ENCODE measurements around the gene PTPRT.
A peak's percentile ranks its signal among the peaks of the same experiment; 100 is the strongest.

PTPRT gene

DNA sequence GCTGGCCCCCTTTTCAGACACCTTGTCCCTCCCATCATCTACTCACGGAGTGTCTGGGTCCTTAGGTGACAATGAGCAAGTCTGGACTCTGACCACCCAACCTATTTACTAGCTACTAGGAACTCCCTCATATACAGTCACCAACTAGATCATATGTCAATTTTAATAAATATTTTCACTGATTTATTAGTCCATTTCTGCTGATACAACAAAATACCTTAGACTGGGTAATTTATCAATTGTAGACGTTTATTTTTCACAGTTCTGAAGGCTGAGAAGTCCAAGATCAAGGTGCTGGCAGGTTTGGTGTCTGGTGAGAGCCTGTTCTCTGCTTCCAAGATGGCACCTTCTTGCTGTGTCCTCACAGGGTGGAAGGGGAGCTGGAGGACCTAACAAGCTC, 229.7 kb downstream of the PTPRT start:
- no peaks in the 10 kb centered on the region for H3K36me3 ChIP-seq (ENCODE audit: insufficient read depth, low read depth, low read length)
- H3K27me3 ChIP-seq (ENCODE audit: insufficient read depth, low read length), result no peaks in the 10 kb centered on the region
- no peak overlapping the region for H3K27ac ChIP-seq (ENCODE audit: low read length)
- peaks cover 7% of the 10 kb centered on the region; the same call in 1 of the 2 replicates for H3K4me1 ChIP-seq (ENCODE audit: insufficient read depth, low read length)
- no peak overlapping the region for H3K4me3 ChIP-seq (ENCODE audit: low read length)
- H3K9ac ChIP-seq (ENCODE audit: low read depth, low read length), result no peak overlapping the region
- H3K9me3 ChIP-seq (ENCODE audit: insufficient read depth, low read depth, low read length), result peaks cover 5% of the 10 kb centered on the region

DNA sequence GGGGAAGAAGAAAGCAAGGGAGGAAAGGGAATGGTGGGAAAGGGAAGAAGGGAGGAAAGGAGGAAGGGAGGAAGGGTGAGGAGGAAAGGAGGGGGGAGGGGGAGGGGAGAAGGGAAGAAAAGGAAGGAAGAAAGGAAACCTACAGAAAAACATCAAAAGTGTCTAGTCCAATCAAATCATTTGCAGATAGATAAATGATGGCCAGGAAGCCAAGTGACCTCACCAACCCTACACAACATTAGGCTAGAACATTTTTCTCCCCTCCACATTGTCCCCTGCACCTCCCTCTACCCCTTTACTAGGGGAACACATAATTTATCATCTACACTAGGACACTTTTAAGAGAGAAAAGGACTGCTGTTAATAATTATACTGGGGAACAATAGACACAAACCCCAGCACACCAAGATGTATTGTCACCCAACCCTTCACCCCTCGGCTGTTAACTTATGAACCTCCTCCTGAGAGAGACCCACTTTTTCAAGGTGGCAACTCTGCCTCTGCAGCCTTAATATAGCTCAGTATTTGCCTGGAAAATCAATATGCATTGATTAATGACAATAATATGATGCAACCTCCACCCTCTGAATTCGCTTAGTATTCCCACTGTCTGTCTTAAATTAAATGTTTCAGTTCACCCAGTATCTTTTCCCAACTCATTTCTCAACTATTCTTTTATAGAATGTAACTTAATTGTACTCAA, 231.2 kb downstream of the PTPRT start:
- Histone ChIP-seq H3K9me3 (ENCODE audit: insufficient read depth, low read depth, low read length) (peaks cover 5% of the 10 kb centered on the region), H3K27me3 (ENCODE audit: insufficient read depth, low read length) (no peaks in the 10 kb centered on the region), H3K27ac (ENCODE audit: low read length) (no peak overlapping the region), H3K9ac (ENCODE audit: low read depth, low read length) (no peak overlapping the region), H3K4me3 (ENCODE audit: low read length) (no peak overlapping the region), H3K36me3 (ENCODE audit: insufficient read depth, low read depth, low read length) (no peaks in the 10 kb centered on the region), H3K4me1 (ENCODE audit: insufficient read depth, low read length) (peaks cover under 1% of the 10 kb centered on the region; the same call in 1 of the 2 replicates)

DNA sequence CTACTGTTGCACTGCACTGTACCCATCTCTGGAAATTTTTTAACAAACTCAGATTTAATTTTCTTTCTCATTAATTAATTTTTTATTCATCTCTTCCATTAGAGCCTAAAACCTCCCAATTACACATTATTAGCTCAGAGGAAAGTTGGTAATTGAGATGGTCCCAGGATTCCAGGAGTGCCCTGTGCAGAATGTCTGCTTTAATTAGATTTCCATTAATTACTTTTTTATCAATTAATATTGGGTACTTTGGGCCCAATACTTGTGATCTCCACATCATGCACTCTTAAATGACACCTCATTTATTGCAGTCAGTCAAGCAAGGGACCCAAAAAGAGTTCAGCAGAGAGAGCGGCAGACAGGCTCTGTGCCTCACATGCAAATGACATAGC, 232.0 kb downstream of the PTPRT start:
- Histone ChIP-seq H3K27me3 (ENCODE audit: insufficient read depth, low read length) (no peaks in the 10 kb centered on the region), H3K9me3 (ENCODE audit: insufficient read depth, low read depth, low read length) (peaks cover 5% of the 10 kb centered on the region), H3K9ac (ENCODE audit: low read depth, low read length) (no peak overlapping the region), H3K4me1 (ENCODE audit: insufficient read depth, low read length) (no peaks in the 10 kb centered on the region), H3K4me3 (ENCODE audit: low read length) (no peak overlapping the region), H3K36me3 (ENCODE audit: insufficient read depth, low read depth, low read length) (no peaks in the 10 kb centered on the region), H3K27ac (ENCODE audit: low read length) (no peak overlapping the region)

DNA sequence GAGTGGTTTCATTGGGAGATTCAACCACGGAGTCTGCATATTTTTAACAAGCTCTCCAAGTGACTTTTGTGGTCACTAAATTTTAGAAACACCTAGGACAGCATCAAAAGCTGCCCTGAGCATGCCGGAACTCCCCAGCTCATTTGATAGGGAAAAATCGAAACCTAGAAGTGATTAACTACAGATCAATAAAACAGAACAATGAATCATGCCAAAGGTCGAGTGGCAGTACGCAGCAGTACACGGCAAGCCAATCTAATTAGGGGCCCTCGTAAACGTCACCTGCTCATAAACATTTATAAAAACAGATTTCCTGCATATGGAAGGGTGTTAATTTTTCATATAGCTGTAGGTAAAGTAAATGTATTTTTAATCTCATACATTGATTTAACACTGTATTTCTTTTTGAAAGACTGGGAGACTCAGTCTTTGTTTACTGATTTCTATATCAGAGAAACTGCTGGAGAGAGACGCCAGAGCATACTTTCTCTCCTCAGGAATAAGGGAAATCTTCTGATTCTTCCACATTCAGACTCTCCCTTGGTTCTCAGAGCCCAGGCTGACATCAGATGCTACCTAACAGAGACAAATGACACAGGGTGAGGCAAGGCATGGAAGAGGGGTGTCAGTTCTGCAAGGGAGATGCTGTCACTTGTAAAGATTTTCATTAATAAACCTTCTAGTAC, 232.5 kb downstream of the PTPRT start:
- Histone ChIP-seq H3K4me1 (ENCODE audit: insufficient read depth, low read length) (no peaks in the 10 kb centered on the region), H3K4me3 (ENCODE audit: low read length) (no peak overlapping the region), H3K27me3 (ENCODE audit: insufficient read depth, low read length) (no peaks in the 10 kb centered on the region), H3K9me3 (ENCODE audit: insufficient read depth, low read depth, low read length) (peaks cover 3% of the 10 kb centered on the region), H3K27ac (ENCODE audit: low read length) (no peak overlapping the region), H3K9ac (ENCODE audit: low read depth, low read length) (no peak overlapping the region), H3K36me3 (ENCODE audit: insufficient read depth, low read depth, low read length) (no peaks in the 10 kb centered on the region)

DNA sequence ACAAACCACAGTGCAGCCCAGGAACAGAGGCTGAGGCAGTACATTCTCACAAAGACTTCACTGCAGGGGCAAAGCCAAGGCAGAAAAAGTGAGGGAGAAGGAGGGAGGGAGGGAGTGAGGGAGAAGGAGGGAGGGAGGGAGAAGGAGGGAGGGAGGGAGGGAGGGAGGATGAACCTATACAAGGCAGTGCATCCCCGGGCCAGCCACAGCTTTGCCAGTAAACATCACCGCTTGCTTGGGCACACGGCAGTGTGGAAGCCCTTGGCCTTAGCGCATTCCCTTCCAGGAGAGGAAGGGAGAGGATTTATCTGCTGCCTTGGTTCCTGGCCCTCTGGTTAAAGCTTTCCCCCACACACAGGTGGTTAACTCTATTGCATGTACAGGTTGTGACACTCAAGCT, 234.0 kb downstream of the PTPRT start:
- Histone ChIP-seq H3K9me3 (ENCODE audit: insufficient read depth, low read depth, low read length) (no peaks in the 10 kb centered on the region), H3K36me3 (ENCODE audit: insufficient read depth, low read depth, low read length) (no peaks in the 10 kb centered on the region), H3K4me3 (ENCODE audit: low read length) (no peak overlapping the region), H3K9ac (ENCODE audit: low read depth, low read length) (no peak overlapping the region), H3K4me1 (ENCODE audit: insufficient read depth, low read length) (no peaks in the 10 kb centered on the region), H3K27me3 (ENCODE audit: insufficient read depth, low read length) (no peaks in the 10 kb centered on the region), H3K27ac (ENCODE audit: low read length) (no peak overlapping the region)

DNA sequence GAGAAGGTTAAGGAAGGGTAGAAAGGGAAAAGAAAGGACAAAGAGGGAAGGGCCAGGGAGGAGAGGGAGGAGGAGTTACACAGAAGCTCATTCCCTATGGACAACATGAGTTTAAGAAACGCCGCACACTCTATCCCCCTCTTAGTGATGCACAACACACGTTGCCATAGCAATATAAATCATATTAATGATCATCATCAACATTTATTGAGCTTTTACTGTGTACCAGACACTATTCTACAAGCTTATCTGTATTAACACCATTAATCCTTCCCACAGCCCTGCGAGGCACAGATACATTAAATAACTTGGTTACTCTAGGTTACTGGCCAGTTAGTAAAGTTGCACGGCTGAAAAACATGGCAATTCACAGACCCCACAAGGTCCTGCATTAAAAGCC, 234.8 kb downstream of the PTPRT start:
- Histone ChIP-seq H3K9me3 (ENCODE audit: insufficient read depth, low read depth, low read length) (no peaks in the 10 kb centered on the region), H3K4me3 (ENCODE audit: low read length) (no peak overlapping the region), H3K27me3 (ENCODE audit: insufficient read depth, low read length) (no peaks in the 10 kb centered on the region), H3K36me3 (ENCODE audit: insufficient read depth, low read depth, low read length) (no peaks in the 10 kb centered on the region), H3K27ac (ENCODE audit: low read length) (no peak overlapping the region), H3K4me1 (ENCODE audit: insufficient read depth, low read length) (no peaks in the 10 kb centered on the region), H3K9ac (ENCODE audit: low read depth, low read length) (no peak overlapping the region)

DNA sequence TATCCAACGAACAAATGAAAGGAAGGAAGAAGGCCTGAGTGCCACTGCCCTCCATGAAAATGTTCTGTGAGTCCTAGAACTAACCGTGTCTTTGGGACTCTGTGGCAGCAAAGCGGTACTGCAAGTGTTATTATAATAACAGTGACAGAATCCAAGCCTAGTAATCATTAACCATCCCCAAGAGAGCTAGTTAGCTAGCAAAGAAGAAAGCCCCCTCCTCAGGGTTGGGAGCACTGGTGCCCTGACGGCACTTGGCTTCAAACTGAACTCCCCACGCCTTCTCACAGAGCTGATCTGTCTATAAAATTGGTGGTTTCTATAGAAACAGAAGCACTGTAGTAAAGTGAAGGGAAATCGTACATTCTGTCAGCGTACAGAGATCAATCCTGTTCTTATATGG, 239.8 kb downstream of the PTPRT start:
- no peaks in the 10 kb centered on the region for H3K27me3 ChIP-seq (ENCODE audit: insufficient read depth, low read length)
- H3K4me3 ChIP-seq (ENCODE audit: low read length), result no peak overlapping the region
- H3K9me3 ChIP-seq (ENCODE audit: insufficient read depth, low read depth, low read length), result no peaks in the 10 kb centered on the region
- no peaks in the 10 kb centered on the region for H3K36me3 ChIP-seq (ENCODE audit: insufficient read depth, low read depth, low read length)
- no peak overlapping the region for H3K9ac ChIP-seq (ENCODE audit: low read depth, low read length)
- no peak overlapping the region for H3K27ac ChIP-seq (ENCODE audit: low read length)
- H3K4me1 ChIP-seq (ENCODE audit: insufficient read depth, low read length), result no peaks in the 10 kb centered on the region

DNA sequence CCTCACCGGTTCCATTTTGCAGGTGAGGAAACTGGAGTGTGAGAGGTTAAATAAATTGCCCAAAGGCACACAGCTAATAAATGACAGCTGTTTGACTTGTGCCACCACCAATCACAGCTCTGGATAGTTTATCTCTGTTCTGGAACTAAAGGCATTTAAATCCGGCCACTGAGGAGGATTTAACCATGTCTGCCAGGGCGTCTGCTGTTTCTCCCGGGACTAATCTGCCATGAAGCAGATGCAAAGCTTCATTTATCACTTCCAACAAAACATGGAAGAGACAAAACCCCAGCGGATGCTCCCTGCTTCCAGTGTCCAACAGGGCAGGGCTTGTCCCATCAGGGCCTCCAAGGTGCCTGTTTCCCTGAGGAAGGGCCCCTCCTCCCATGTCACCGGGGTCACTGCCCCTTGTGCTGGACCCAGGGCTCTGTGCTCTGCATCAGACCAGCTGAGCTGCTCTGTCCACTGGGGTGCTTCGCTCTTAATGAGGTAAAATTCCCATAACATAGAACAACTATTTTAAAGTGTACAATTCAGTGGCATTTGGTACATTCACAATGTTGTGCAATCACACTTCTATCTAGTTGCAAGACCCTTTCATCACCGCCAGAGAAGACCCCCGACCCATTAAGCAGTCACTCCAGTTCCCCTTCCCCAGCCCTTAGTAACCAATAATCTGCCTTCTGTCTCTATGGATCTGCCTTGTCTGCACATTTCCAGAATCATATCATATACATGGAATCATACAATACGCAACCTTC, 244.3 kb downstream of the PTPRT start:
- Histone ChIP-seq H3K27ac (ENCODE audit: low read length) (no peak overlapping the region), H3K9me3 (ENCODE audit: insufficient read depth, low read depth, low read length) (no peaks in the 10 kb centered on the region), H3K27me3 (ENCODE audit: insufficient read depth, low read length) (no peaks in the 10 kb centered on the region), H3K4me1 (ENCODE audit: insufficient read depth, low read length) (no peaks in the 10 kb centered on the region), H3K36me3 (ENCODE audit: insufficient read depth, low read depth, low read length) (no peaks in the 10 kb centered on the region), H3K9ac (ENCODE audit: low read depth, low read length) (no peak overlapping the region), H3K4me3 (ENCODE audit: low read length) (no peak overlapping the region)

DNA sequence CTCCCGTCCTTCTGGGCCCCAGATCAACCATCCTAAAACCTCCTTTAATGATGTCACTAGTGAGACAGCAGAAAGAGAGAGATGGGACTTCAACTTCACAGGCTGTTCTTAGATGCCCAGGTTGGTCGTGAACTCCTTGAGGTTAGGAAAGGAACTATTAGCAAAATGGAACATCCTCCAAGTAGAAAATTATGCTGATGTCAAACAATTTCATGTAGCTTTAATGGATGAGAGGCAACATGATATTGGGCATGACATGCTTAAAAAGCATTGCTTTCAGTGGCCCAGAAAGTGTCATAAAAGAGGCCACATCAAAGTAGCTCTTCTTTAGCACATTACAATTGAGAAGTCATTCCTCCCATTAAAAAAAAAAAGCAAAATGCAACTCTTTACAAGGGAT, 248.1 kb downstream of the PTPRT start:
- Histone ChIP-seq H3K9me3 (ENCODE audit: insufficient read depth, low read depth, low read length) (no peaks in the 10 kb centered on the region), H3K4me3 (ENCODE audit: low read length) (no peak overlapping the region), H3K9ac (ENCODE audit: low read depth, low read length) (no peak overlapping the region), H3K4me1 (ENCODE audit: insufficient read depth, low read length) (peaks cover 17% of the 10 kb centered on the region; the same call in 1 of the 2 replicates), H3K36me3 (ENCODE audit: insufficient read depth, low read depth, low read length) (no peaks in the 10 kb centered on the region), H3K27me3 (ENCODE audit: insufficient read depth, low read length) (no peaks in the 10 kb centered on the region), H3K27ac (ENCODE audit: low read length) (no peak overlapping the region)

DNA sequence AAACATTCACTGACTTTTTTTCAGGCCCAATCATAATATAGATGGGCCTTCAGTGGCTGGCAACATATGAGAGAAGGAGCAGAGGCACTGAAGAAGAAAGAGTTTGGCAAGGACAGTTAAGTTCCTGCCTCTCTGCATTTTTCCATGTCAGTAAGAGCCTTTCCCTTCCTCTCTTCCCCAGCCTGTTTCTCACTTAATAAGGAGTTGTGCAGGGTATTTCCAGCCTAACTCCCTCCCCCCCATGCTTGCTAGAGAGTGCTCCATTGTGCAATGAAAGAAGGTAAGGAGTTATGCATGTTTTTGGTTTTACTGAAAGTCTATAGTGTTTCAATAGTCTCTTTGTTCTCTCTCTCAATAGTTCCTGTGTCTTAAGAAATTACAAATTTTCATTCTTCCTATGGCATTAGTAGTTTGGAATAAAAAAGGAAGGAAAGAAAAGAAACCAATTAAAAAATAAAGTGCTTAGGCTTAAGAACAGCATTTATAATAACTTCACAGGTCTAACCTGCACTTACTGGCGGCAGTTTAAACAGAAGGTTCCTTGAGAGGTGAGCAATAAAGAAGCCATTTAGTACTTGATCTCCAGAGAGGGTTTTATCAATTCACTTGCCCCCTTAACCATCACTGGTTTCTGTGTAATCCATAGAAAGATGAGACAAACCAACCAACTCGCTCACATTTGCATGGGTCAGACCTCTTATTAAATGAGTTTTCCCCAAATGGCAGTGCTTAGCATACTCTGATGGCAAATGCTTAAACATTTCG, 251.1 kb downstream of the PTPRT start:
- 0 out of 2 replicates have a peak overlapping the region, but pooled peaks have one; percentile 5 for H3K9ac ChIP-seq (ENCODE audit: low read depth, low read length)
- H3K27ac ChIP-seq (ENCODE audit: low read length), result no peak overlapping the region
- H3K4me3 ChIP-seq (ENCODE audit: low read length), result no peak overlapping the region
- no peaks in the 10 kb centered on the region for H3K27me3 ChIP-seq (ENCODE audit: insufficient read depth, low read length)
- H3K36me3 ChIP-seq (ENCODE audit: insufficient read depth, low read depth, low read length), result no peaks in the 10 kb centered on the region
- H3K9me3 ChIP-seq (ENCODE audit: insufficient read depth, low read depth, low read length), result no peaks in the 10 kb centered on the region
- H3K4me1 ChIP-seq (ENCODE audit: insufficient read depth, low read length), result peaks cover 23% of the 10 kb centered on the region; the same call in 1 of the 2 replicates

DNA sequence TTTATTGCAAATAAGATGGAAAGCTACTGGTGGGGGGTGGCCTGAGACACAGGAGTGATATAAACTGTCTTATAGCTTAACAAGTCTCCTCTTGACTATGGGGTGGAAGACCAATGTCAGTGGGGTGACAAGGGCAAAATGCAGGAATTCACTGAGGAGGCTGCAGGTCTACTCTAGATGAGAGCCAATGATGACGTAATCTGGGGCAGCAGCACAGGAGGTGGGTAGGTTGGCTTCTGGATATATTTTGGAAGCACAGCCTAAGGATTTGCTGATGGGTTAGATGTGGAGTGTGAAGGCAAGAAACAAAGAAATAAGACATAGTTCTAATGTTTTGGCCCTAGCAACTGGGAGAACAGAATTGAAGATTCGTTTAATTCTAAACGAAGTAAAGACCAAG, 253.2 kb downstream of the PTPRT start:
- no peak overlapping the region for H3K9ac ChIP-seq (ENCODE audit: low read depth, low read length)

More for the DNA sequence above, 253.2 kb downstream of the PTPRT start:
- Histone ChIP-seq H3K27ac (ENCODE audit: low read length) (no peak overlapping the region), H3K4me1 (ENCODE audit: insufficient read depth, low read length) (peaks cover 23% of the 10 kb centered on the region; the same call in 1 of the 2 replicates), H3K36me3 (ENCODE audit: insufficient read depth, low read depth, low read length) (no peaks in the 10 kb centered on the region), H3K9me3 (ENCODE audit: insufficient read depth, low read depth, low read length) (no peaks in the 10 kb centered on the region), H3K4me3 (ENCODE audit: low read length) (no peak overlapping the region), H3K27me3 (ENCODE audit: insufficient read depth, low read length) (no peaks in the 10 kb centered on the region)

Measured in iPS-20b (cell line).